Measurements from ENCODE around the gene IMP4.

Gene IMP4

GRCh38 chr2:130355578-130356431 lies 13.1 kb downstream of the IMP4 start, which contains the start of gene PTPN18:
PTPN18 (plus strand) TSS chr2:130356056; CDS start chr2:130356108, 52 bp downstream.
- peak within 1 kb of the TSS; percentile 99 for H3K27ac ChIP-seq (ENCODE audit: low read depth, low read length)
- no peaks in the 10 kb centered on the region for H3K27me3 ChIP-seq (ENCODE audit: control insufficient read depth, low read length)
- no peaks in the 10 kb centered on the region for H3K9me2 ChIP-seq (replicated peaks; ENCODE audit: control insufficient read depth, low read length)
- H3K79me2 ChIP-seq (ENCODE audit: control insufficient read depth, low read length): peaks cover 64% of the 10 kb centered on the region
- H4K20me1 ChIP-seq (ENCODE audit: control insufficient read depth, insufficient read depth, low read depth, low read length): no peaks in the 10 kb centered on the region
- H3K4me1 ChIP-seq (ENCODE audit: control insufficient read depth, low read length): peaks cover 69% of the 10 kb centered on the region
- H3F3A ChIP-seq (ENCODE audit: control insufficient read depth, insufficient read depth): peaks cover 45% of the 10 kb centered on the region
- H3K4me3 ChIP-seq (ENCODE audit: low read length): peak within 1 kb of the TSS; percentile 87
- H3K36me3 ChIP-seq (ENCODE audit: control insufficient read depth, low read length): peaks cover 56% of the 10 kb centered on the region
- H3K4me2 ChIP-seq (ENCODE audit: low read length): peak within 1 kb of the TSS; percentile 92
- TF ChIP-seq EZH2phosphoT487 (IDR thresholded peaks at IDR 0.05; ENCODE audit: borderline replicate concordance, low read length) (no peak), CTCF (IDR thresholded peaks at IDR 0.05; ENCODE audit: low read depth, low read length, poor library complexity, severe bottlenecking) (peak; percentile 42)
- no peaks in the 10 kb centered on the region for H3K9me3 ChIP-seq (ENCODE audit: control insufficient read depth, insufficient read depth, low read length)

- Histone ChIP-seq H3K27me3 (ENCODE audit: control insufficient read depth, low read length) (no peaks in the 10 kb centered on the region), H3K4me1 (ENCODE audit: control insufficient read depth, low read length) (peaks cover 49% of the 10 kb centered on the region), H3K79me2 (ENCODE audit: control insufficient read depth, low read length) (peaks cover 60% of the 10 kb centered on the region), H3K36me3 (ENCODE audit: control insufficient read depth, low read length) (peaks cover 55% of the 10 kb centered on the region), H3K4me3 (ENCODE audit: low read length) (no peak overlapping the region), H3F3A (ENCODE audit: control insufficient read depth, insufficient read depth) (peaks cover 35% of the 10 kb centered on the region), H3K9me3 (ENCODE audit: control insufficient read depth, insufficient read depth, low read length) (no peaks in the 10 kb centered on the region), H3K27ac (ENCODE audit: low read depth, low read length) (no peak overlapping the region), H4K20me1 (ENCODE audit: control insufficient read depth, insufficient read depth, low read depth, low read length) (no peaks in the 10 kb centered on the region), H3K4me2 (ENCODE audit: low read length) (0 out of 2 replicates have a peak overlapping the region, but pooled peaks have one; percentile 3), H3K9me2 (replicated peaks; ENCODE audit: control insufficient read depth, low read length) (no peaks in the 10 kb centered on the region)
- TF ChIP-seq EZH2phosphoT487 (IDR thresholded peaks at IDR 0.05; ENCODE audit: borderline replicate concordance, low read length) (no peak), CTCF (IDR thresholded peaks at IDR 0.05; ENCODE audit: low read depth, low read length, poor library complexity, severe bottlenecking) (no peak)
Observed at GRCh38 chr2:130357864-130358263, 15.2 kb downstream of the IMP4 start.

- H3K36me3 ChIP-seq (ENCODE audit: control insufficient read depth, low read length): peaks cover 55% of the 10 kb centered on the region
- no peak for TF ChIP-seq EZH2phosphoT487 (IDR thresholded peaks at IDR 0.05; ENCODE audit: borderline replicate concordance, low read length)
- TF ChIP-seq CTCF (IDR thresholded peaks at IDR 0.05; ENCODE audit: low read depth, low read length, poor library complexity, severe bottlenecking): no peak
- H3K27ac ChIP-seq (ENCODE audit: low read depth, low read length): no peak overlapping the region
- no peaks in the 10 kb centered on the region for H4K20me1 ChIP-seq (ENCODE audit: control insufficient read depth, insufficient read depth, low read depth, low read length)
- peaks cover 40% of the 10 kb centered on the region for H3K4me1 ChIP-seq (ENCODE audit: control insufficient read depth, low read length)
- H3K4me3 ChIP-seq (ENCODE audit: low read length): no peak overlapping the region
- no peaks in the 10 kb centered on the region for H3K9me2 ChIP-seq (replicated peaks; ENCODE audit: control insufficient read depth, low read length)
- no peak overlapping the region for H3K4me2 ChIP-seq (ENCODE audit: low read length)
- H3K9me3 ChIP-seq (ENCODE audit: control insufficient read depth, insufficient read depth, low read length): no peaks in the 10 kb centered on the region
- H3F3A ChIP-seq (ENCODE audit: control insufficient read depth, insufficient read depth): peaks cover 29% of the 10 kb centered on the region
- H3K79me2 ChIP-seq (ENCODE audit: control insufficient read depth, low read length): peaks cover 55% of the 10 kb centered on the region
- H3K27me3 ChIP-seq (ENCODE audit: control insufficient read depth, low read length): no peaks in the 10 kb centered on the region
Observed at GRCh38 chr2:130358420-130359350, 16.0 kb downstream of the IMP4 start.
